Liver (tissue), 9 donors: ENCODE measurements around the gene MMS22L. TPM values are rescaled to one million over a fixed set of nuclear protein-coding genes. Genes with fewer than 3 reads are reported as not detected.

Source experiments
- DNase-seq: peaks from one replicate; pipeline ENCODE4 v3.0.0-alpha.2; 2017; ENCODE audit warnings: low spot score
- H3K27ac ChIP-seq, 2 donors: one replicate each; pipeline ENCODE4 v1.7.0; 2013; ENCODE audit warnings: inconsistent platforms in 2 of 2, low read length in 2 of 2, control low read depth in 1 of 2, low read depth in 1 of 2, mild to moderate bottlenecking in 1 of 2
- H3K27me3 ChIP-seq, 4 donors: one replicate each; pipeline versions ENCODE4 v1.6.1 to v1.7.0; 2013; ENCODE audit warnings: low read length in 3 of 4, inconsistent platforms in 1 of 4, mild to moderate bottlenecking in 1 of 4, moderate library complexity in 1 of 4; ENCODE audit not compliant: control insufficient read depth in 4 of 4, insufficient read depth in 4 of 4
- H3K36me3 ChIP-seq, 4 donors: one replicate each; pipeline versions ENCODE4 v1.6.1 to v1.7.0; 2013; ENCODE audit warnings: low read length in 3 of 4, mild to moderate bottlenecking in 3 of 4, low read depth in 1 of 4, moderate library complexity in 1 of 4; ENCODE audit not compliant: control insufficient read depth in 4 of 4, insufficient read depth in 3 of 4
- H3K4me1 ChIP-seq, 4 donors: one replicate each; pipeline versions ENCODE4 v1.6.1 to v1.7.0; 2013; ENCODE audit warnings: low read length in 3 of 4, mild to moderate bottlenecking in 3 of 4, moderate library complexity in 1 of 4; ENCODE audit not compliant: control insufficient read depth in 4 of 4, insufficient read depth in 4 of 4
- H3K4me3 ChIP-seq, 3 donors: one replicate each; pipeline versions ENCODE4 v1.6.1 to v1.7.0; 2013; ENCODE audit warnings: low read length in 3 of 3, control low read depth in 1 of 3, low read depth in 1 of 3, mild to moderate bottlenecking in 1 of 3
- H3K9ac ChIP-seq, 2 donors: one replicate each; pipeline ENCODE4 v1.7.0; 2013; ENCODE audit warnings: low read length in 2 of 2, mild to moderate bottlenecking in 2 of 2, moderate library complexity in 2 of 2, control low read depth in 1 of 2, low read depth in 1 of 2
- H3K9me3 ChIP-seq, 4 donors: one replicate each; pipeline versions ENCODE4 v1.6.1 to v1.7.0; 2013; ENCODE audit warnings: low read length in 3 of 4; ENCODE audit not compliant: control insufficient read depth in 4 of 4
- ATF3 ChIP-seq: IDR thresholded peaks from 2 replicates; pipeline ENCODE4 v1.6.1; 2016; ENCODE audit warnings: antibody characterized with exemption
- CTCF ChIP-seq: fragments of 150-350 bp; IDR thresholded peaks from 2 replicates; pipeline ENCODE4 v1.5.1; 2017; ENCODE audit warnings: improper control_type of control experiment, low read depth, low read length; ENCODE audit not compliant: missing input control
- EGR1 ChIP-seq, 2 donors: IDR thresholded peaks; 2 replicates each; pipeline ENCODE4 v1.6.1; 2016 to 2018; ENCODE audit warnings: antibody characterized with exemption in 2 of 2, low read depth in 2 of 2
- FOXA1 ChIP-seq: IDR thresholded peaks from 2 replicates; pipeline ENCODE4 v1.6.1; 2016; ENCODE audit warnings: antibody characterized with exemption
- HNF4A ChIP-seq, 2 donors: conservative IDR thresholded peaks; 2 replicates each; pipeline ENCODE4 v1.6.1; 2016; ENCODE audit warnings: antibody characterized with exemption in 2 of 2, mild to moderate bottlenecking in 2 of 2
- JUND ChIP-seq, 2 donors: IDR thresholded peaks; 2 replicates each; pipeline ENCODE4 v1.6.1; 2016; ENCODE audit warnings: antibody characterized with exemption in 2 of 2
- MAX ChIP-seq: IDR thresholded peaks from 2 replicates; pipeline ENCODE4 v1.6.1; 2016; ENCODE audit warnings: antibody characterized with exemption
- NR2F2 ChIP-seq: IDR thresholded peaks from 2 replicates; pipeline ENCODE4 v1.6.1; 2016; ENCODE audit warnings: antibody characterized with exemption
- RAD21 ChIP-seq, 2 donors: IDR thresholded peaks; 2 replicates each; pipeline ENCODE4 v1.6.1; 2016; ENCODE audit warnings: antibody characterized with exemption in 2 of 2, mild to moderate bottlenecking in 2 of 2
- RXRA ChIP-seq, 2 donors: IDR thresholded peaks; 2 replicates each; pipeline ENCODE4 v1.6.1; 2017 to 2018; ENCODE audit warnings: antibody characterized with exemption in 2 of 2, mild to moderate bottlenecking in 1 of 2
- SP1 ChIP-seq: IDR thresholded peaks from 2 replicates; pipeline ENCODE4 v1.6.1; 2018; ENCODE audit warnings: antibody characterized with exemption, mild to moderate bottlenecking
- TAF1 ChIP-seq: conservative IDR thresholded peaks from 2 replicates; pipeline ENCODE4 v1.6.1; 2016; ENCODE audit warnings: antibody characterized with exemption, mild to moderate bottlenecking
- YY1 ChIP-seq: IDR thresholded peaks from 2 replicates; pipeline ENCODE4 v1.6.1; 2016; ENCODE audit warnings: antibody characterized with exemption, mild to moderate bottlenecking
- ZBTB33 ChIP-seq: IDR thresholded peaks from 2 replicates; pipeline ENCODE4 v1.6.1; 2016; ENCODE audit warnings: antibody characterized with exemption
- WGBS: extraction: QIAGEN DNeasy Blood & Tissue Kit; methylation state at CpG from one replicate; pipeline ENCODE4 v1.1.7; 2013; 5-methylcytosine and 5-hydroxymethylcytosine counted together
- polyA plus RNA-seq, 2 donors: library from polyadenylated mRNA; stranded (reverse) in 1 of 2; unstranded in 1 of 2; fragments of 200-250 nt in 1 of 2; fragments of >200 nt in 1 of 2; fragmentation: Nextera tagmentation in 1 of 2; extraction: Ambion mirVana in 1 of 2; gene quantifications; one replicate each; pipeline versions ENCODE4 v1.2.1 to v1.2.3, GENCODE V29; 2013 to 2015
- total RNA-seq, 2 donors: library from RNA; depleted of rRNA; stranded (reverse); fragments of >200 nt; gene quantifications; one replicate each; pipeline ENCODE4 v1.2.3, GENCODE V29; 2014
- donor health status: healthy.
- donor health status: healthy.
- donor health status: healthy.
- donor health status: healthy.
- donor health status: healthy.

Gene MMS22L
- total and polyA plus RNA-seq, 4 donors = 0.32 to 14.9 (median 2.6) TPM

GRCh38 chr6:97222903-97223302 is 60.1 kb downstream of the MMS22L start:
- TF ChIP-seq TAF1 (no peak), RXRA (IDR thresholded peaks at IDR 0.05) (no peak), EGR1 (IDR thresholded peaks at IDR 0.05; ENCODE audit: low read depth in 2 of 2) (no peak), SP1 (no peak), CTCF (no peak)
- no peak overlapping the region for H3K27ac ChIP-seq
- no peak overlapping the region for H3K9ac ChIP-seq
- WGBS = 97% methylated on average over 2 of the region's 2 CpGs
- H3K4me3 ChIP-seq = no peak overlapping the region
- H3K4me1 ChIP-seq = no peaks in the 10 kb centered on the region
- no peaks in the 10 kb centered on the region for H3K9me3 ChIP-seq
- DNase-seq = no peak
- H3K36me3 ChIP-seq = no peaks in the 10 kb centered on the region
- H3K27me3 ChIP-seq = no peaks in the 10 kb centered on the region

- Histone ChIP-seq H3K4me1 (no peaks in the 10 kb centered on the region), H3K27ac (no peak overlapping the region), H3K27me3 (no peaks in the 10 kb centered on the region), H3K9me3 (no peaks in the 10 kb centered on the region), H3K9ac (no peak overlapping the region), H3K4me3 (no peak overlapping the region), H3K36me3 (no peaks in the 10 kb centered on the region)
- TF ChIP-seq HNF4A (conservative IDR thresholded peaks at IDR 0.05) = no peak
- DNase-seq = no peak
- 88% methylated on average over 4 of the region's 4 CpGs for WGBS
Observed at GRCh38 chr6:97218912-97219311, 64.1 kb downstream of the MMS22L start.

GRCh38 chr6:97215157-97215769 is 67.8 kb downstream of the MMS22L start:
- no peak for DNase-seq
- Histone ChIP-seq H3K4me1 (no peaks in the 10 kb centered on the region), H3K9ac (no peak overlapping the region), H3K9me3 (no peaks in the 10 kb centered on the region), H3K27me3 (no peaks in the 10 kb centered on the region), H3K27ac (no peak overlapping the region), H3K4me3 (no peak overlapping the region), H3K36me3 (no peaks in the 10 kb centered on the region)
- WGBS = 81% methylated on average over 6 of the region's 6 CpGs
- TF ChIP-seq EGR1 (IDR thresholded peaks at IDR 0.05; ENCODE audit: low read depth in 2 of 2) (no peak), ATF3 (no peak), RAD21 (IDR thresholded peaks at IDR 0.05) (peak; percentile 28 to 57), FOXA1 (no peak)

- H3K4me1 ChIP-seq = no peaks in the 10 kb centered on the region
- 34% methylated on average over 2 of the region's 2 CpGs for WGBS
- no peaks in the 10 kb centered on the region for H3K9me3 ChIP-seq
- DNase-seq = no peak
- H3K27ac ChIP-seq = no peak overlapping the region
- H3K9ac ChIP-seq = no peak overlapping the region
- no peaks in the 10 kb centered on the region for H3K36me3 ChIP-seq
- no peaks in the 10 kb centered on the region for H3K27me3 ChIP-seq
- no peak overlapping the region for H3K4me3 ChIP-seq
- TF ChIP-seq TAF1 (no peak), RAD21 (IDR thresholded peaks at IDR 0.05) (no peak), NR2F2 (no peak), CTCF (no peak), HNF4A (conservative IDR thresholded peaks at IDR 0.05) (no peak), YY1 (no peak), ZBTB33 (no peak), RXRA (IDR thresholded peaks at IDR 0.05) (no peak), FOXA1 (no peak), MAX (no peak), ATF3 (no peak), SP1 (no peak), JUND (IDR thresholded peaks at IDR 0.05) (no peak)
Observed at GRCh38 chr6:97214671-97215070, 68.3 kb downstream of the MMS22L start.
